ENCODE measurements around the gene DISC1.

The DISC1 gene

GRCh38 chr1:231918239-231919015 is 291.8 kb downstream of the DISC1 start:
- no peak for DNase-seq

- DNase-seq: no peak
Measured at GRCh38 chr1:231919239-231919885, 292.8 kb downstream of the DISC1 start.

DNA sequence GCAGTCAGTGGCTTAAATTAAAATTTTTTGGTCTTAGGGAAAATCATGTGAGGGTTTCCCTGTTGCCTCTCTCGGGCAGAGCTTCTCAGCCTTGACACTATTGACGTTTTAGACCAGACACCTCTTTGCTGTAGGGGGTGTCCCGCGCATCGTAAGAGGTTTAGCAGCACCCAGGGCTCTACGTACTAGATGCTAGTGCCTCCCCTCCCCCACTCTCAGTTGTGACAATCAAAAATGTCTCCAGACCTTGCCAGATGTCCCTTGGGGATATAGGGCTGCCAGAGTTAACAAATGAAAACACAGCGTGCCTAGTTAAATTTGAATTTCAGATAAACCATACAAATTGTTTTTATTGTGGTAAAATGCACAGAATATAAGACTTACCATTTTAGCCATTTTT is 293.3 kb downstream of the DISC1 start:
- no peak for DNase-seq

- DNase-seq: no peak
Measured at GRCh38 chr1:231921646-231922345, 295.2 kb downstream of the DISC1 start.

- DNase-seq: no peak
Measured at GRCh38 chr1:231923491-231924041, 297.0 kb downstream of the DISC1 start.

- DNase-seq: no peak
Measured at GRCh38 chr1:231924180-231924579, 297.6 kb downstream of the DISC1 start.

DNA sequence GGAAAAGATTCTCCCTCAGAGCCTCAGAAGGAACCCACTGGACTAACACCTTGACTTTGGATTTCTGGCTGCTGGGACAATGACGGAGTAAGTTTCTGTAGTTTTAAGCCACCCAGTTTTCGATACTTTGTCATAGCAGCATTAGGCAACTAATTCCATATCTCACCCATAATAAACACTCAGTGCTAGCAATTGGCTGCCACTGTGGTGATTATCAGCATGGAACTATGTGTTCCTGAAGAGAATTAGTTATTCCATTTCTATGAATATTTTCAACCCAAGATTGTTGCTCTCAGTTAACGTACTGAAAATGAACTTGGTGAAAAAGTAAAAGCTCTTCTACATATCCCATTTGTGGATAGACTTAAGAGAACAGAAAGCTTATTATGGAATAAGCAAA is 299.3 kb downstream of the DISC1 start:
- no peak for DNase-seq

GRCh38 chr1:231926340-231926739 is 299.8 kb downstream of the DISC1 start:
- DNase-seq: no peak

DNA sequence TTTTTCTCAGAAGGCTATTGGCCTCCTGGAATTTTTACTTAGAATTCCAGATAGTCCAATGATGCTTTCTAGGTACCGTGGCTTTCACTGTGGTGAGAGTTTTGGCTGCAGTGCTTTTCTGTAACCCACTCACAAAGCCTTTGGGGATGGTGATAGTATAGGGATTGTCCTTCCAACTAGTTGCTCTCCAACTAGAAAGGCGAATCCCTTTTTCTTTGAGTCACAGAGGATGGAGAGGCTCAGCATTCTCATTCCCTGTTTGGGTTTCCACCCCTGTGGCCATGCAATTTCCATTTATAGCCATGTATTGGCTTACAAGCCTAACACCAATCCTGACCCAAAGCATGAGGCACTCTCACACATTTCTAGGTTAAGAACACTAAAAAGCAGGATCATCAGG is 300.3 kb downstream of the DISC1 start:
- no peak for DNase-seq

- DNase-seq: no peak
Measured at GRCh38 chr1:231927431-231927830, 300.8 kb downstream of the DISC1 start.

GRCh38 chr1:231929311-231929710 is 302.7 kb downstream of the DISC1 start:
- DNase-seq: no peak

DNA sequence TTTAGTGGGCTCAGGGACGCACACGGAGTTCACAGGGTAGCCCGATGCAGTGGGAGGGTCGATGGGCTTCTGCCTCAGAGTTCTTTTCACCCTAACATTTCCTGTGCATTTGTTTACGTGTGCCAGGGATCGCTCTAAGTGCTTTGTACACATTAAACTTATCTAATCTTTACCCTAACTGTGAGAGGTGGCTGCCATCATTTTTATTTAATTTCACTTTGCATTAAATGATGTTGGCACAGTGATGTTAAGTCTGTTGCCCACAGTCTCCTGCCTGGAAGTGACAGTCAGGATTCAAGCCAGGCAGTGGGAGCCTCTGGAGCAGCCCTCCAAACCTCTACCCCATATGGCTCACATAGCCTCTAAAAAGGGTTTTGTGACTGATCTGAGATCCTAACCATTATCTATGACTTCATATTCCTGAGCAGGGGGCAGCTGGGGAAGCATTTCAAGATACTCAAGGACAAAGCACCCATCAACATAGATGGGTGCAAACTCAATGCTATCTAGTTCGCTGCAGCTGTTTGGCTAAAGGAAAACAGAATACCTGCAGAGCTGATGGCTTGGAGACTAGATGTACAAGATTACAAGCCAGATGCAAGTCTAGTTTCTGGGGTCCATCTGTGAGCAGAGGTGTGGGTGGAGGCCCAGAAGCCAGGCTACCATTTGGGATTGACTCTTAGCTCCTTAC is 303.8 kb downstream of the DISC1 start:
- no peak for DNase-seq

GRCh38 chr1:231931146-231931545 is 304.6 kb downstream of the DISC1 start:
- DNase-seq: no peak

DNA sequence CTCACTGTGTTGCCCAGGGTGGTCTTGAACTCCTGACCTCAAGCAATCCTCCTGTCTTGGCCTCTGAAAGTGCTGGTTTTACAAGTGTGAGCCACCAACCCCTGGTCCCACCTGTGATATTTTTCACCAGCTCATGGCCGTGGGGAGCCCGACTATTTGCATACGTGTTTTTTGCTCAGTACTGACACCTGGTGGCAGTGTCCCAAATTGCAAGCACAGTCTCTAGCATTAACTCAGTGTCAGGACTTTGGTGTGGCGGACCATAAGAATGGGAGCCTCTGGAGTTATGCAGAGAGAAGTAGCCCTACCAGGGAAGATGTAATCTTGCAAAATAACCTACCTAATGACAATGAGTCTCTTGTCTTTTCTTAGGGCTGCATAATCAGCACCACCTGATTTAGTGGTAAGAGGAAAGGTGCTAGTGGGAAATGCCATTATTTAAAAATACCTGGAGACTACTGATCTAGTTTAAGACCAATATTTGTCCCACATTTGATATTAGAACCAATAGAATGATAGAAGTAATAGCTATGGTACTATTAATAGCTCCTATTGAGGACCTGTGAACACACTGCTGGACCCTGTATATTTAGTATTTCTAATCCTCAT is 305.4 kb downstream of the DISC1 start:
- no peak for DNase-seq

- no peak for DNase-seq
Measured at GRCh38 chr1:231933711-231934626, 307.4 kb downstream of the DISC1 start.

DNA sequence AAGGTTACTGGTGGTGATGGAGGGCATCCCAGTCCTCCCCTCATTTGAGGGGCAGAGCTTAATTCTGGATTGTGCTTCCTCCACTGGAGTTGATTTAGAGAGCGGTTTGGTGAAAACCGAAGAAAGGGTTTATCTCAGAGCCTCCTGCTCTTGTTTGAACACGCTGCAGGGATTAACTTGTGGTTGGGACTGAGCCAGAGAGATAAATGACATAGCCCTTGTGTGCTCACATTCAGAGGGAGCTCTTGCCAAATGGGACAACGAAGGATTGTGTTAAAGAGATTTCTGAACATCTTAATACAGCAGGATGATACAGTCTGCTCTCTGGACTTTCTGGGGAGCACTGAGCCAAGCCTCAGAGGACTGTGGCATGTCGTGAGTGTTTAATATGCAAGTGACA is 308.2 kb downstream of the DISC1 start:
- DNase-seq: no peak

- DNase-seq: no peak
Measured at GRCh38 chr1:231935856-231936255, 309.3 kb downstream of the DISC1 start.

DNA sequence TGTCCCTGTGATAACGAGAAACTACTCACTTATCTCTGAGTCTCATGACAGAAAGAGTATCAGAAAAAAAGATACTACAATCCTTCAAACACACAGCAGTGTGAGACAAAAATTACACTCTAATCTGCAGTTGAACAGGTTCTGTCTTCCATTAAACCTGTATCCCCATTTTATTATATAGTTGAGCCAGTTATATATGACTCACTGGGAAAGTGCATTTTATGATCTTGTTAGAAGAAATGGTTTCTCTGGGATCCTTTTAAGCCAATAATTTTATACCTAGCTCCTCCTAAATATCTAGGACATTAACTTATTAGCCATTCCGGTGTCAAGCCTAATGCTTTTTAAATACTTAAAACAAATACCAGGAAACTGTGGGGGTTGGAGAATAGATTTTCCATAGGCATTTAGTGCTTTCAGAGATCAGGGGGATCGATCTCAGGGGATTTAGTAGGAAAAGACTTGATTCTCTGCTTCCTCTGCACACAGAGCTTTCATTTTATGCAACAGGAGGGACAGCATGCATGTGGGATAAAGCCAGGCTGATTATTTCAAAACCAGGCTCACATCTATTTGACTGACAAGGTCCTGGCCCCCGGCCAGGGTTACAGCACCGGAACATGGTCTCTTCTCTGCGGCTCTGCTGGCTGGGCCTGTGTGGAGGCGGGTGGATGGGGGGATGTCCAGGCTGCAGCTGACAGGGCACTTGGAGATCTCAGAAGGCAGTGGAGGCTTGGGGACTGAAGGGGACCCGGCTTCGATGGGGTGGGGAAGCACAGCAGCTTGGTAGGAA is 310.6 kb downstream of the DISC1 start:
- no peak for DNase-seq

GRCh38 chr1:231938211-231938610 is 311.6 kb downstream of the DISC1 start:
- no peak for DNase-seq

- DNase-seq: no peak
Measured at GRCh38 chr1:231938711-231939110, 312.1 kb downstream of the DISC1 start.

- DNase-seq: no peak
Measured at GRCh38 chr1:231939118-231939517, 312.5 kb downstream of the DISC1 start.

All from amniotic stem cell (primary cell).